SK-N-SH (cell line): Measurements from ENCODE around the gene EPHB2. TPM values are rescaled to one million over a fixed set of nuclear protein-coding genes. Genes with fewer than 3 reads are reported as not detected.

ENCODE experiments used
- CTCF ChIA-PET: fragments of 300-600, 350-600 bp; formaldehyde crosslinking; extraction: SDS; loops from one replicate; lab custom pipeline; 2021; lab: Yijun Ruan, JAX
- POLR2A ChIA-PET: fragments of 350-600 bp; sonication (Branson Sonifier 250); formaldehyde crosslinking; extraction: SDS; loops from one replicate; lab custom pipeline; 2020; ENCODE audit warnings: antibody characterized with exemption, inconsistent platforms; lab: Yijun Ruan, JAX
- DNase-seq: peaks from one replicate; pipeline ENCODE4 v3.0.0; 2012
- H2AFZ ChIP-seq: fragments of 200-600 bp; sonication (generic); 2 replicates; pipeline ENCODE4 v1.8.1; 2016; ENCODE audit warnings: antibody characterized with exemption, mild to moderate bottlenecking, low read depth
- H3F3A ChIP-seq: fragments of 200-600 bp; sonication (generic); replicated peaks from 2 replicates; pipeline ENCODE3; 2016; ENCODE audit warnings: antibody characterized with exemption, mild to moderate bottlenecking; ENCODE audit not compliant: insufficient read depth
- H3K27ac ChIP-seq, 2 experiments: fragments of 200-500 bp in 1 of 2; fragments of 200-600 bp in 1 of 2; sonication (Bioruptor generic) in 1 of 2; sonication (generic), shearing (Covaris generic) in 1 of 2; 2 replicates each; pipeline versions ENCODE4 v1.5.1 to v1.6.1; 2014 to 2016; ENCODE audit warnings: low read depth in 2 of 2, inconsistent platforms in 1 of 2, low read length in 1 of 2, mild to moderate bottlenecking in 1 of 2, mixed read lengths in 1 of 2
- H3K27me3 ChIP-seq: fragments of 200-600 bp; sonication (generic), shearing (Covaris generic); 2 replicates; pipeline ENCODE4 v1.6.1; 2016; ENCODE audit warnings: mixed run types; ENCODE audit not compliant: insufficient read depth
- H3K36me3 ChIP-seq, 2 experiments: fragments of 200-500 bp in 1 of 2; fragments of 200-600 bp in 1 of 2; sonication (Bioruptor generic) in 1 of 2; sonication (generic) in 1 of 2; replicated peaks in 1 of 2; 2 replicates each; pipeline versions ENCODE3 to v1.5.1; 2014 to 2016; ENCODE audit warnings: low read length in 1 of 2, mild to moderate bottlenecking in 1 of 2; ENCODE audit not compliant: insufficient read depth in 2 of 2, control insufficient read depth in 1 of 2
- H3K4me1 ChIP-seq, 2 experiments: fragments of 200-500 bp in 1 of 2; fragments of 200-600 bp in 1 of 2; sonication (Bioruptor generic) in 1 of 2; sonication (generic), shearing (Covaris generic) in 1 of 2; 2 replicates each; pipeline versions ENCODE4 v1.5.1 to v1.6.1; 2014 to 2016; ENCODE audit warnings: low read depth in 1 of 2, low read length in 1 of 2, mixed run types in 1 of 2; ENCODE audit not compliant: insufficient read depth in 2 of 2, control insufficient read depth in 1 of 2
- H3K4me2 ChIP-seq: fragments of 200-600 bp; sonication (generic), shearing (Covaris generic); 2 replicates; pipeline ENCODE4 v1.6.1; 2017; ENCODE audit warnings: mixed run types
- H3K4me3 ChIP-seq, 2 experiments: fragments of 200-500 bp in 1 of 2; fragments of 200-600 bp in 1 of 2; sonication (Bioruptor generic) in 1 of 2; sonication (generic), shearing (Covaris generic) in 1 of 2; 2 replicates each; pipeline versions ENCODE4 v1.5.1 to v1.8.1; 2014 to 2016; ENCODE audit warnings: low read depth in 2 of 2, inconsistent platforms in 1 of 2, low read length in 1 of 2, mild to moderate bottlenecking in 1 of 2, mixed read lengths in 1 of 2, moderate library complexity in 1 of 2
- H3K79me2 ChIP-seq: fragments of 200-600 bp; sonication (generic); 2 replicates; pipeline ENCODE4 v1.8.1; 2017; ENCODE audit warnings: mild to moderate bottlenecking; ENCODE audit not compliant: insufficient read depth
- H3K9ac ChIP-seq: fragments of 200-600 bp; sonication (generic); 2 replicates; pipeline ENCODE4 v1.6.1; 2017; ENCODE audit warnings: mixed run types
- H3K9me2 ChIP-seq: fragments of 200-600 bp; sonication (generic); 2 replicates; pipeline ENCODE4 v1.6.1; 2017; ENCODE audit warnings: mixed run types
- H3K9me3 ChIP-seq: fragments of 200-600 bp; sonication (generic); 2 replicates; pipeline ENCODE4 v1.6.1; 2017; ENCODE audit warnings: mixed run types, mild to moderate bottlenecking, moderate library complexity
- H4K20me1 ChIP-seq: fragments of 200-600 bp; sonication (generic); 2 replicates; pipeline ENCODE4 v1.6.1; 2017; ENCODE audit warnings: mild to moderate bottlenecking, mixed run types; ENCODE audit not compliant: insufficient read depth
- EZH2phosphoT487 ChIP-seq: fragments of 200-600 bp; sonication (generic); IDR thresholded peaks from 2 replicates; pipeline ENCODE4 v1.6.1; 2017; ENCODE audit warnings: low read depth, mixed run types, mild to moderate bottlenecking, antibody characterized with exemption, moderate library complexity, borderline replicate concordance
- GABPA ChIP-seq: IDR thresholded peaks from 2 replicates; pipeline ENCODE4 v1.4.0; 2012; ENCODE audit warnings: low read depth, mild to moderate bottlenecking
- JUND ChIP-seq: IDR thresholded peaks from 2 replicates; pipeline ENCODE4 v1.4.0; 2012
- NRF1 ChIP-seq: IDR thresholded peaks from 2 replicates; pipeline ENCODE4 v1.6.1; 2012; ENCODE audit warnings: low read depth, mild to moderate bottlenecking, low read length
- RAD21 ChIP-seq: IDR thresholded peaks from 2 replicates; pipeline ENCODE4 v1.6.1; 2012; ENCODE audit warnings: mild to moderate bottlenecking, low read length
- RCOR1 ChIP-seq: fragments of 150-350 bp; IDR thresholded peaks from 2 replicates; pipeline ENCODE4 v1.6.1; 2017; ENCODE audit warnings: antibody characterized with exemption, low read length
- TCF12 ChIP-seq: IDR thresholded peaks from 2 replicates; pipeline ENCODE4 v1.4.0; 2012
- YY1 ChIP-seq: IDR thresholded peaks from 2 replicates; pipeline ENCODE4 v1.4.0; 2012; ENCODE audit warnings: low read depth, mild to moderate bottlenecking
- WGBS: methylation state at CpG from one replicate; pipeline ENCODE4 v1.1.6; 2017; ENCODE audit warnings: low lambda C conversion rate; 5-methylcytosine and 5-hydroxymethylcytosine counted together
- polyA plus RNA-seq, 3 experiments: library from polyadenylated mRNA; depleted of rRNA; stranded (reverse); fragments of >200 nt; gene quantifications; 2 replicates each; pipeline ENCODE4 v1.2.3, GENCODE V29; 2012
- TF ChIP-seq, protein P1 (sequence below): IDR thresholded peaks from 2 replicates; pipeline ENCODE4 v1.6.1; 2012; ENCODE audit warnings: mild to moderate bottlenecking, low read depth, low read length, moderate library complexity
- TF ChIP-seq, protein P2 (sequence below): IDR thresholded peaks from 2 replicates; pipeline ENCODE4 v1.4.0; 2012; ENCODE audit warnings: low read depth, borderline replicate concordance
- TF ChIP-seq, protein P3 (sequence below): IDR thresholded peaks from 2 replicates; pipeline ENCODE4 v1.4.0; 2012; ENCODE audit warnings: low read depth
- TF ChIP-seq, protein P4 (sequence below): fragments of 200-600 bp; sonication (generic); IDR thresholded peaks from 2 replicates; pipeline ENCODE4 v1.6.1; 2017; ENCODE audit warnings: antibody characterized with exemption, mild to moderate bottlenecking, moderate library complexity
- TF ChIP-seq, protein P5 (sequence below): fragments of 150-350 bp; IDR thresholded peaks from 2 replicates; pipeline ENCODE4 v1.6.1; 2017; ENCODE audit warnings: antibody characterized with exemption, low read length, low read depth, borderline replicate concordance

The EPHB2 gene
- polyA plus RNA-seq, 1 of the 3 experiments (the other 2 are of a cell fraction) = 25.2 TPM

DNA sequence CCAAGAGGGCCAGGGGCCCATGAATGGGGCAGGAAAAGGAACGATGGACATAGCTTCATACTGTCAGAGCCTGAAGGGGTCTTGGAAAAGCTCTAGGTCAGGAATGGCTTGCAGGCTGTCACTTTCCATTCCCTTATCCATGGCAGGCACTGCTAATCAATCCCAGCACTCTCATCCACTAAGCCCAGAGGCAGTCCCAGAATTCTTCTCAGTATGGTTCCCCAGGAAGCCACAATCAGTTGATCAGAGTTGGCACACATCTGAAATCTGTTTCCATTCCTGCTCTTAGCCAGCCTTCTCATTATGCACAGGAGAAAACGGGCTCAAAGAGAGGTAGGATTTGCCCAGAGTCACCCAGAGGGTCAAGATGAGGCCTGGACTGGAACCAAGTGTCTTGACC, 196.3 kb downstream of the EPHB2 start:
- H3K4me3 ChIP-seq = no peak overlapping the region
- H3K4me2 ChIP-seq = no peak overlapping the region
- no peaks in the 10 kb centered on the region for H3K27me3 ChIP-seq
- CTCF ChIA-PET = interaction anchor here (1.4 kb wide), 2 partner anchors 24 to 234 kb away, joined by 3 to 4 read pairs; no protein-coding TSS in a partner anchor
- H2AFZ ChIP-seq = no peak overlapping the region
- no peaks in the 10 kb centered on the region for H3K9me3 ChIP-seq
- WGBS = 50% methylated on average over 2 of the region's 2 CpGs
- H4K20me1 ChIP-seq = no peaks in the 10 kb centered on the region
- no peak overlapping the region for H3K27ac ChIP-seq
- no peaks in the 10 kb centered on the region for H3K79me2 ChIP-seq
- H3K9me2 ChIP-seq = no peaks in the 10 kb centered on the region
- no peak overlapping the region for H3K9ac ChIP-seq
- H3F3A ChIP-seq = no peaks in the 10 kb centered on the region
- peak; percentile 45 for DNase-seq
- POLR2A ChIA-PET = no interaction called here
- TF ChIP-seq YY1 = no peak
- TF ChIP-seq, protein P1, sequence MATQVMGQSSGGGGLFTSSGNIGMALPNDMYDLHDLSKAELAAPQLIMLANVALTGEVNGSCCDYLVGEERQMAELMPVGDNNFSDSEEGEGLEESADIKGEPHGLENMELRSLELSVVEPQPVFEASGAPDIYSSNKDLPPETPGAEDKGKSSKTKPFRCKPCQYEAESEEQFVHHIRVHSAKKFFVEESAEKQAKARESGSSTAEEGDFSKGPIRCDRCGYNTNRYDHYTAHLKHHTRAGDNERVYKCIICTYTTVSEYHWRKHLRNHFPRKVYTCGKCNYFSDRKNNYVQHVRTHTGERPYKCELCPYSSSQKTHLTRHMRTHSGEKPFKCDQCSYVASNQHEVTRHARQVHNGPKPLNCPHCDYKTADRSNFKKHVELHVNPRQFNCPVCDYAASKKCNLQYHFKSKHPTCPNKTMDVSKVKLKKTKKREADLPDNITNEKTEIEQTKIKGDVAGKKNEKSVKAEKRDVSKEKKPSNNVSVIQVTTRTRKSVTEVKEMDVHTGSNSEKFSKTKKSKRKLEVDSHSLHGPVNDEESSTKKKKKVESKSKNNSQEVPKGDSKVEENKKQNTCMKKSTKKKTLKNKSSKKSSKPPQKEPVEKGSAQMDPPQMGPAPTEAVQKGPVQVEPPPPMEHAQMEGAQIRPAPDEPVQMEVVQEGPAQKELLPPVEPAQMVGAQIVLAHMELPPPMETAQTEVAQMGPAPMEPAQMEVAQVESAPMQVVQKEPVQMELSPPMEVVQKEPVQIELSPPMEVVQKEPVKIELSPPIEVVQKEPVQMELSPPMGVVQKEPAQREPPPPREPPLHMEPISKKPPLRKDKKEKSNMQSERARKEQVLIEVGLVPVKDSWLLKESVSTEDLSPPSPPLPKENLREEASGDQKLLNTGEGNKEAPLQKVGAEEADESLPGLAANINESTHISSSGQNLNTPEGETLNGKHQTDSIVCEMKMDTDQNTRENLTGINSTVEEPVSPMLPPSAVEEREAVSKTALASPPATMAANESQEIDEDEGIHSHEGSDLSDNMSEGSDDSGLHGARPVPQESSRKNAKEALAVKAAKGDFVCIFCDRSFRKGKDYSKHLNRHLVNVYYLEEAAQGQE = no peak
- TF ChIP-seq, all 33 proteins: peak for 0
- peaks cover 7 to 23% of the 10 kb centered on the region in 2 experiments for H3K36me3 ChIP-seq
- peaks cover 0 to 6% of the 10 kb centered on the region in 2 experiments; a peak in 2 of 4 replicates for H3K4me1 ChIP-seq

DNA sequence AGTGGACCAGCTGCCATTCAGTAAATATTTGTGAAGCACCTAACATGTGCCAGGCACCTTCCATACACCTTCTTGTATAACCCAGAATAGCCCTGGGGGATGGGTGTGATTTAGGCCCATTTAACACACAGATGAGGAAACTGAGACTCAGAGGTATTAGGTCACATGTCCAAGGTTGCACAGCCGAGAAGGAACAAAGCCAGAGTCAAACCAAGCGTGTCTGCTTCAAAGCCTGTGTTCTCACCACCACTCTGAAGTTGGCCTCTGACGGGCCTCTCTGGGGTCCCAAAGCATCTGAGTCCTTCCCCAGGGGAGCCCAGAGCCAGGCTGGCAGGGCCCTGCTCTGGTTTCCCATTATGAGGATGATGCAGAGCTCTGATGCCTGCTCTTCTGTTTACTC, 196.9 kb downstream of the EPHB2 start:
- TF ChIP-seq, protein P2, sequence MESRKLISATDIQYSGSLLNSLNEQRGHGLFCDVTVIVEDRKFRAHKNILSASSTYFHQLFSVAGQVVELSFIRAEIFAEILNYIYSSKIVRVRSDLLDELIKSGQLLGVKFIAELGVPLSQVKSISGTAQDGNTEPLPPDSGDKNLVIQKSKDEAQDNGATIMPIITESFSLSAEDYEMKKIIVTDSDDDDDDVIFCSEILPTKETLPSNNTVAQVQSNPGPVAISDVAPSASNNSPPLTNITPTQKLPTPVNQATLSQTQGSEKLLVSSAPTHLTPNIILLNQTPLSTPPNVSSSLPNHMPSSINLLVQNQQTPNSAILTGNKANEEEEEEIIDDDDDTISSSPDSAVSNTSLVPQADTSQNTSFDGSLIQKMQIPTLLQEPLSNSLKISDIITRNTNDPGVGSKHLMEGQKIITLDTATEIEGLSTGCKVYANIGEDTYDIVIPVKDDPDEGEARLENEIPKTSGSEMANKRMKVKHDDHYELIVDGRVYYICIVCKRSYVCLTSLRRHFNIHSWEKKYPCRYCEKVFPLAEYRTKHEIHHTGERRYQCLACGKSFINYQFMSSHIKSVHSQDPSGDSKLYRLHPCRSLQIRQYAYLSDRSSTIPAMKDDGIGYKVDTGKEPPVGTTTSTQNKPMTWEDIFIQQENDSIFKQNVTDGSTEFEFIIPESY = no peak
- TF ChIP-seq, protein P3, sequence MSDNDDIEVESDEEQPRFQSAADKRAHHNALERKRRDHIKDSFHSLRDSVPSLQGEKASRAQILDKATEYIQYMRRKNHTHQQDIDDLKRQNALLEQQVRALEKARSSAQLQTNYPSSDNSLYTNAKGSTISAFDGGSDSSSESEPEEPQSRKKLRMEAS = no peak
- TF ChIP-seq TCF12 (no peak), JUND (no peak), GABPA (no peak), RAD21 (no peak), RCOR1 (no peak), NRF1 (no peak), EZH2phosphoT487 (no peak)
- TF ChIP-seq, protein P4, sequence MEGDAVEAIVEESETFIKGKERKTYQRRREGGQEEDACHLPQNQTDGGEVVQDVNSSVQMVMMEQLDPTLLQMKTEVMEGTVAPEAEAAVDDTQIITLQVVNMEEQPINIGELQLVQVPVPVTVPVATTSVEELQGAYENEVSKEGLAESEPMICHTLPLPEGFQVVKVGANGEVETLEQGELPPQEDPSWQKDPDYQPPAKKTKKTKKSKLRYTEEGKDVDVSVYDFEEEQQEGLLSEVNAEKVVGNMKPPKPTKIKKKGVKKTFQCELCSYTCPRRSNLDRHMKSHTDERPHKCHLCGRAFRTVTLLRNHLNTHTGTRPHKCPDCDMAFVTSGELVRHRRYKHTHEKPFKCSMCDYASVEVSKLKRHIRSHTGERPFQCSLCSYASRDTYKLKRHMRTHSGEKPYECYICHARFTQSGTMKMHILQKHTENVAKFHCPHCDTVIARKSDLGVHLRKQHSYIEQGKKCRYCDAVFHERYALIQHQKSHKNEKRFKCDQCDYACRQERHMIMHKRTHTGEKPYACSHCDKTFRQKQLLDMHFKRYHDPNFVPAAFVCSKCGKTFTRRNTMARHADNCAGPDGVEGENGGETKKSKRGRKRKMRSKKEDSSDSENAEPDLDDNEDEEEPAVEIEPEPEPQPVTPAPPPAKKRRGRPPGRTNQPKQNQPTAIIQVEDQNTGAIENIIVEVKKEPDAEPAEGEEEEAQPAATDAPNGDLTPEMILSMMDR = no peak
- TF ChIP-seq, protein P5, sequence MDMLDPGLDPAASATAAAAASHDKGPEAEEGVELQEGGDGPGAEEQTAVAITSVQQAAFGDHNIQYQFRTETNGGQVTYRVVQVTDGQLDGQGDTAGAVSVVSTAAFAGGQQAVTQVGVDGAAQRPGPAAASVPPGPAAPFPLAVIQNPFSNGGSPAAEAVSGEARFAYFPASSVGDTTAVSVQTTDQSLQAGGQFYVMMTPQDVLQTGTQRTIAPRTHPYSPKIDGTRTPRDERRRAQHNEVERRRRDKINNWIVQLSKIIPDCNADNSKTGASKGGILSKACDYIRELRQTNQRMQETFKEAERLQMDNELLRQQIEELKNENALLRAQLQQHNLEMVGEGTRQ = no peak
- 91% methylated on average over 3 of the region's 3 CpGs for WGBS

More for the DNA sequence above, 196.9 kb downstream of the EPHB2 start:
- Histone ChIP-seq H2AFZ (no peak overlapping the region), H3K4me1 (peaks cover 0 to 6% of the 10 kb centered on the region in 2 experiments; a peak in 2 of 4 replicates), H3F3A (no peaks in the 10 kb centered on the region), H3K9ac (no peak overlapping the region), H3K4me2 (no peak overlapping the region), H3K27me3 (no peaks in the 10 kb centered on the region), H3K9me2 (no peaks in the 10 kb centered on the region), H3K9me3 (no peaks in the 10 kb centered on the region), H3K27ac (no peak overlapping the region), H3K4me3 (no peak overlapping the region), H3K36me3 (peaks cover 7 to 23% of the 10 kb centered on the region in 2 experiments), H3K79me2 (no peaks in the 10 kb centered on the region), H4K20me1 (no peaks in the 10 kb centered on the region)
- CTCF ChIA-PET = interaction anchor here (1.0 to 1.4 kb wide), 3 partner anchors 19 to 234 kb away, joined by 3 to 5 read pairs (median 4); no protein-coding TSS in a partner anchor
- DNase-seq = no peak
- POLR2A ChIA-PET = no interaction called here
